Stimulated activated CD4-positive, alpha-beta T cell treated with anti-CD3 and anti-CD28 coated beads, TNF-alpha, amount 100 ng/mL, for 1 hour (primary cell): ENCODE measurements around the gene SEL1L3.
"Not testable (repeated sequence)": the region's sequence is repeated elsewhere in the genome, so short reads cannot be mapped to it uniquely, and the experiment has no call there.

Experiments
- DNase-seq, 3 donors: peaks; one replicate each; pipeline ENCODE4 v3.0.0-alpha.2; 2020; ENCODE audit warnings: low read depth in 3 of 3, low spot score in 1 of 3

SEL1L3 gene

GRCh38 chr4:25862411-25863346 lies at the start of gene SEL1L3:
Gene SEL1L3, minus strand, starts transcription at chr4:25862988. Its CDS starts 152 bp downstream, at chr4:25862836.
- peak in 2 of 3 donors; percentile 17 to 51 for DNase-seq

- DNase-seq: no peak
Observed at GRCh38 chr4:25911356-25911755, 48.6 kb upstream of the SEL1L3 start.

- DNase-seq: no peak
Observed at GRCh38 chr4:25908491-25908901, 45.7 kb upstream of the SEL1L3 start.

- DNase-seq: not testable (repeated sequence)
Observed at GRCh38 chr4:25906113-25906512, 43.3 kb upstream of the SEL1L3 start.

GRCh38 chr4:25905371-25905770 lies 42.6 kb upstream of the SEL1L3 start:
- DNase-seq: no peak

- no peak for DNase-seq
Observed at GRCh38 chr4:25904748-25905082, 41.9 kb upstream of the SEL1L3 start.

GRCh38 chr4:25903900-25904747 lies 41.3 kb upstream of the SEL1L3 start:
- no peak for DNase-seq

GRCh38 chr4:25901030-25901430 lies 38.2 kb upstream of the SEL1L3 start:
- no peak for DNase-seq

- DNase-seq: no peak
Observed at GRCh38 chr4:25900310-25900709, 37.5 kb upstream of the SEL1L3 start.

GRCh38 chr4:25896776-25897539 lies 34.2 kb upstream of the SEL1L3 start:
- no peak for DNase-seq

GRCh38 chr4:25892796-25893195 lies 30.0 kb upstream of the SEL1L3 start:
- DNase-seq: no peak

- no peak for DNase-seq
Observed at GRCh38 chr4:25890571-25891485, 28.0 kb upstream of the SEL1L3 start.

- DNase-seq: no peak
Observed at GRCh38 chr4:25889589-25890503, 27.1 kb upstream of the SEL1L3 start.

- no peak for DNase-seq
Observed at GRCh38 chr4:25888781-25889180, 26.0 kb upstream of the SEL1L3 start.

GRCh38 chr4:25884031-25884782 lies 21.4 kb upstream of the SEL1L3 start:
- no peak for DNase-seq

- no peak for DNase-seq
Observed at GRCh38 chr4:25883565-25883964, 20.8 kb upstream of the SEL1L3 start.

- no peak for DNase-seq
Observed at GRCh38 chr4:25882226-25882625, 19.4 kb upstream of the SEL1L3 start.

GRCh38 chr4:25881193-25881592 lies 18.4 kb upstream of the SEL1L3 start:
- no peak for DNase-seq
